Measurements from ENCODE around the gene XIRP2. TPM values are rescaled to one million over a fixed set of nuclear protein-coding genes. Genes with fewer than 3 reads are reported as not detected.

Gene XIRP2
- total RNA-seq, 1 experiment from 2014 or later: not detected

DNA sequence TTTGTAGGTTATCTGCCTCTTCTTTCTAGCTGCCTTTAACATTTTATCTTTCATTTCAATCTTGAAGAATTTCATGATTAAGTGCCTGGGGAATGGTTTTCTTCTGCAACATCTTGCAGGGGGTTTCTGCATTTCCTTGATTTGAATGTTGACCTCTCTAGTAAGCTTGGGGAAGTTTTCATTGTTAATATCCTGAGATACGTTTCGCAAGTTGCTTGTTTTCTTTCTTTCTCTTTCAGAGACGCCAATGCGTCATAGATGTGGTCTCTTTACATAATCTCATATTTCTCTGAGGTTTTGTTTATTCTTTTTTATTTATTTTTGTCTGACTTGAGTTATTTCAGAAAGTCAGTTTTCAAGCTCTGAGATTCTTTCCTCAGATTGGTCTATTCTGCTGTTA, 225.7 kb downstream of the XIRP2 start:
- Mint-ChIP-seq H3K27ac (ENCODE audit: unreplicated experiment) (no peak overlapping the region), H3K4me1 (ENCODE audit: low read depth, unreplicated experiment) (no peaks in the 10 kb centered on the region), H3K9me3 (ENCODE audit: low read depth, unreplicated experiment) (peaks cover 6% of the 10 kb centered on the region), H3K27me3 (ENCODE audit: unreplicated experiment) (no peaks in the 10 kb centered on the region), H3K36me3 (ENCODE audit: insufficient read depth, unreplicated experiment) (no peaks in the 10 kb centered on the region), H3K4me3 (ENCODE audit: low read depth, unreplicated experiment) (no peak overlapping the region)
- intact Hi-C loops (cut with micrococcal nuclease; ENCODE audit: unreplicated experiment): no loop called here
- TF ChIP-seq, protein P1, sequence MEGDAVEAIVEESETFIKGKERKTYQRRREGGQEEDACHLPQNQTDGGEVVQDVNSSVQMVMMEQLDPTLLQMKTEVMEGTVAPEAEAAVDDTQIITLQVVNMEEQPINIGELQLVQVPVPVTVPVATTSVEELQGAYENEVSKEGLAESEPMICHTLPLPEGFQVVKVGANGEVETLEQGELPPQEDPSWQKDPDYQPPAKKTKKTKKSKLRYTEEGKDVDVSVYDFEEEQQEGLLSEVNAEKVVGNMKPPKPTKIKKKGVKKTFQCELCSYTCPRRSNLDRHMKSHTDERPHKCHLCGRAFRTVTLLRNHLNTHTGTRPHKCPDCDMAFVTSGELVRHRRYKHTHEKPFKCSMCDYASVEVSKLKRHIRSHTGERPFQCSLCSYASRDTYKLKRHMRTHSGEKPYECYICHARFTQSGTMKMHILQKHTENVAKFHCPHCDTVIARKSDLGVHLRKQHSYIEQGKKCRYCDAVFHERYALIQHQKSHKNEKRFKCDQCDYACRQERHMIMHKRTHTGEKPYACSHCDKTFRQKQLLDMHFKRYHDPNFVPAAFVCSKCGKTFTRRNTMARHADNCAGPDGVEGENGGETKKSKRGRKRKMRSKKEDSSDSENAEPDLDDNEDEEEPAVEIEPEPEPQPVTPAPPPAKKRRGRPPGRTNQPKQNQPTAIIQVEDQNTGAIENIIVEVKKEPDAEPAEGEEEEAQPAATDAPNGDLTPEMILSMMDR (IDR thresholded peaks at IDR 0.05; ENCODE audit: unreplicated experiment): no peak
- DNase-seq: no peak
- BruUV-seq (replicated peaks): no TSS peak
- CTCF ChIA-PET: no interaction called here

DNA sequence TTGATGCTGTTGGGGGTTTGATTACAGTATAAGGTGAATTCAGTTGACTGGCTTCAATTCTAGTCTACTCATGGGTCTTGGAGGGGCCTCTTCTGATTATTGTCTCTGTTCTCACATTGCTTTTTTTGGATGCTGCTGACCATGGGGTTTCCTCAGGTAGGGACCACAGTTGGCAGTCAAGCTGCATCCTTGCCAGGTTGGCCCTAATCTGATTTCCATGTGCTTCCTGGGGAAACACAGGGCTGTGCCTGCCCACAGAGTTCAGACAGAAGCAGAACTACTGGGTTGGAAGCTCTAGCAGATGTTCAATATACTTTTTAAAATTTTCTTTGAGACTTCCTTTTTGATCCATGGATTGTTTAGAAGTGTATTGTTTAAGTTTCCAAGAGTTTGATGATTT, 227.3 kb downstream of the XIRP2 start:
- Mint-ChIP-seq H3K27me3 (ENCODE audit: unreplicated experiment) (no peaks in the 10 kb centered on the region), H3K4me1 (ENCODE audit: low read depth, unreplicated experiment) (no peaks in the 10 kb centered on the region), H3K4me3 (ENCODE audit: low read depth, unreplicated experiment) (no peak overlapping the region), H3K9me3 (ENCODE audit: low read depth, unreplicated experiment) (peaks cover 2% of the 10 kb centered on the region), H3K36me3 (ENCODE audit: insufficient read depth, unreplicated experiment) (no peaks in the 10 kb centered on the region), H3K27ac (ENCODE audit: unreplicated experiment) (no peak overlapping the region)
- CTCF ChIA-PET: no interaction called here
- intact Hi-C loops (cut with micrococcal nuclease; ENCODE audit: unreplicated experiment): no loop called here
- DNase-seq: no peak
- TF ChIP-seq, protein P1 (IDR thresholded peaks at IDR 0.05; ENCODE audit: unreplicated experiment): no peak
- BruUV-seq (replicated peaks): no TSS peak

- H3K9me3 Mint-ChIP-seq (ENCODE audit: low read depth, unreplicated experiment): no peaks in the 10 kb centered on the region
- no peaks in the 10 kb centered on the region for H3K27me3 Mint-ChIP-seq (ENCODE audit: unreplicated experiment)
- H3K27ac Mint-ChIP-seq (ENCODE audit: unreplicated experiment): no peak overlapping the region
- no peak overlapping the region for H3K4me3 Mint-ChIP-seq (ENCODE audit: low read depth, unreplicated experiment)
- TF ChIP-seq, protein P1 (IDR thresholded peaks at IDR 0.05; ENCODE audit: unreplicated experiment): no peak
- no peak for DNase-seq
- H3K36me3 Mint-ChIP-seq (ENCODE audit: insufficient read depth, unreplicated experiment): no peaks in the 10 kb centered on the region
- peaks cover 8% of the 10 kb centered on the region for H3K4me1 Mint-ChIP-seq (ENCODE audit: low read depth, unreplicated experiment)
- intact Hi-C loops (cut with micrococcal nuclease; ENCODE audit: unreplicated experiment): no loop called here
- CTCF ChIA-PET: no interaction called here
- BruUV-seq (replicated peaks): no TSS peak
These were observed 234.1 kb downstream of the XIRP2 start for GRCh38 chr2:167122389-167122788.

- no TSS peak for BruUV-seq (replicated peaks)
- no peaks in the 10 kb centered on the region for H3K27me3 Mint-ChIP-seq (ENCODE audit: unreplicated experiment)
- intact Hi-C loops (cut with micrococcal nuclease; ENCODE audit: unreplicated experiment): loop anchor here (2.0 kb wide), 1 partner anchor 587 kb away; no protein-coding TSS in a partner anchor
- H3K4me3 Mint-ChIP-seq (ENCODE audit: low read depth, unreplicated experiment): no peak overlapping the region
- no peaks in the 10 kb centered on the region for H3K36me3 Mint-ChIP-seq (ENCODE audit: insufficient read depth, unreplicated experiment)
- peaks cover 8% of the 10 kb centered on the region for H3K4me1 Mint-ChIP-seq (ENCODE audit: low read depth, unreplicated experiment)
- CTCF ChIA-PET: interaction anchor here (1.5 kb wide), 1 partner anchor 11 kb away, joined by 3 read pairs; no protein-coding TSS in a partner anchor
- DNase-seq: no peak
- no peaks in the 10 kb centered on the region for H3K9me3 Mint-ChIP-seq (ENCODE audit: low read depth, unreplicated experiment)
- TF ChIP-seq, protein P1 (IDR thresholded peaks at IDR 0.05; ENCODE audit: unreplicated experiment): no peak
- H3K27ac Mint-ChIP-seq (ENCODE audit: unreplicated experiment): no peak overlapping the region
These were observed 237.9 kb downstream of the XIRP2 start for GRCh38 chr2:167126165-167126564.

Measured in Calu3 (cell line).